Adrenal gland (tissue), 12 donors: ENCODE results near the gene HSPA12A. TPM values are rescaled to one million over a fixed set of nuclear protein-coding genes. Genes with fewer than 3 reads are reported as not detected.

ENCODE experiments used
- DNase-seq, 7 donors: peaks; one replicate each; pipeline ENCODE4 v3.0.0-alpha.2; 2019 to 2020
- H3K27ac ChIP-seq, 5 donors: fragments of 200-600 bp; sonication (generic) in 4 of 5; 1 replicate in 3 of 5; 2 replicates in 2 of 5; pipeline versions ENCODE4 v1.5.1 to v1.8.0; 2016 to 2020; ENCODE audit warnings: mild to moderate bottlenecking in 1 of 5
- H3K27me3 ChIP-seq: fragments of 200-600 bp; 2 replicates; pipeline ENCODE4 v1.8.0; 2021
- H3K36me3 ChIP-seq, 2 donors: fragments of 200-600 bp; replicated peaks in 1 of 2; 1 replicate in 1 of 2; 2 replicates in 1 of 2; pipeline versions ENCODE4 v1.5.1 to v1.8.0; 2018 to 2022
- H3K4me1 ChIP-seq, 2 donors: fragments of 200-600 bp; replicated peaks in 1 of 2; 1 replicate in 1 of 2; 2 replicates in 1 of 2; pipeline versions ENCODE4 v1.5.1 to v1.8.0; 2018 to 2021
- H3K4me3 ChIP-seq, 4 donors: fragments of 200-600 bp; sonication (generic) in 3 of 4; one replicate each; pipeline ENCODE4 v1.5.1; 2016 to 2018
- H3K9me3 ChIP-seq, 3 donors: fragments of 200-600 bp; sonication (generic) in 1 of 3; replicated peaks in 1 of 3; 1 replicate in 2 of 3; 2 replicates in 1 of 3; pipeline versions ENCODE4 v1.5.1 to v1.8.0; 2016 to 2021
- POLR2A ChIP-seq, 2 donors: fragments of 450-650 bp; IDR thresholded peaks; one replicate each; pipeline ENCODE4 v1.6.1; 2017; ENCODE audit warnings: antibody characterized with exemption in 2 of 2, mild to moderate bottlenecking in 2 of 2, moderate library complexity in 1 of 2
- WGBS, 4 donors: extraction: QIAGEN DNeasy Blood & Tissue Kit in 2 of 4; methylation state at CpG; one replicate each; pipeline versions ENCODE4 v1.1.5 to v1.1.7; 2013 to 2017; 5-methylcytosine and 5-hydroxymethylcytosine counted together
- intact Hi-C, 2 donors: fragments of 100-400 bp; cut with DNase I; formaldehyde crosslinking; loops; one replicate each; pipeline versions ENCODE4 v1.14.1 to v1.15.0; 2022 to 2023
- polyA plus RNA-seq, 3 donors: library from polyadenylated mRNA; stranded (reverse); fragments of 200-250 nt in 2 of 3; fragments of 350-450 nt in 1 of 3; fragmentation: Illumina TruSeq in 1 of 3; extraction: RNeasy Lipid Tissue Mini Kit (QIAGEN cat#74804) in 1 of 3; gene quantifications; one replicate each; pipeline ENCODE4 v1.2.3, GENCODE V29; 2013 to 2014
- total RNA-seq, 9 donors: library from RNA; depleted of rRNA in 4 of 9; stranded (reverse); fragments of >200 nt in 4 of 9; fragments of 120-200 nt in 1 of 9; fragmentation: NEBNext Ultra II Directional in 1 of 9; extraction: Animal tissue kit (Norgen Biotek cat#: 25700) in 1 of 9; gene quantifications; one replicate each; pipeline versions ENCODE4 v1.1.0 to v1.2.4, GENCODE V29; 2013 to 2023
- TF ChIP-seq, protein P1 (sequence below), 6 experiments: fragments of 450-650 bp in 4 of 6; fragments of 200-600 bp in 2 of 6; sonication (generic) in 1 of 6; IDR thresholded peaks; 1 replicate in 5 of 6; 2 replicates in 1 of 6; pipeline versions ENCODE4 v1.5.1 to v1.8.0; 2016 to 2021; ENCODE audit warnings: antibody characterized with exemption in 6 of 6, mild to moderate bottlenecking in 2 of 6, moderate library complexity in 1 of 6
- donor health status: healthy with polysubstance abuse.
- donor health status: Bipolar disorder and iron deficiency.
- donor health status: DM: yes; HTN: yes; CAD: no.
- donor health status: DM: no; HTN: no; CAD: no.
- donor health status: DM: no; HTN: no; CAD: no.
- donor health status: DM: yes; HTN: yes; CAD: no.

The HSPA12A gene
- total and polyA plus RNA-seq, 12 donors = 20.1 to 61.3 (median 46.3) TPM

DNA sequence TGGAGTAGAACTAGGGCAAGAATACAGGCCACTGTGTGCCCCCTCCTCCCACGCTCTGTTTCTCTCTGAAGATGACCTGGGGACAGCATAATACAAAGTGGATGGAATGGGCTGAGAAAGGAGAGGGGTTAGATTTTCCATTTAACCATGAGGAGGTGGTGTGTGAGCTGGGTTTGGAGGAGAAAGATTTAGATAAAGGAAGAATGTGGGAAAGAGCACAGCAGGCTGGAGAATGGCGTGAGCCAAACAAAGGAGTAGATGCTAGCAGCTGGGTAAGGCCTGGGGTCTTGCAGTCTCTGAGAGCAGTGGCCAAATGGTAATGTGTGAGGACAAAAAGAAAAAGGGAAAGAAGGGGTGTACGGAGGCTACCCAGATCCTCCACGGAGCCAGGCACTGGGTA is 113.0 kb downstream of the HSPA12A start:
- peaks cover 0 to 5% of the 10 kb centered on the region in 2 donors for H3K4me1 ChIP-seq
- no peak for TF ChIP-seq POLR2A (IDR thresholded peaks at IDR 0.05)
- TF ChIP-seq, protein P1, sequence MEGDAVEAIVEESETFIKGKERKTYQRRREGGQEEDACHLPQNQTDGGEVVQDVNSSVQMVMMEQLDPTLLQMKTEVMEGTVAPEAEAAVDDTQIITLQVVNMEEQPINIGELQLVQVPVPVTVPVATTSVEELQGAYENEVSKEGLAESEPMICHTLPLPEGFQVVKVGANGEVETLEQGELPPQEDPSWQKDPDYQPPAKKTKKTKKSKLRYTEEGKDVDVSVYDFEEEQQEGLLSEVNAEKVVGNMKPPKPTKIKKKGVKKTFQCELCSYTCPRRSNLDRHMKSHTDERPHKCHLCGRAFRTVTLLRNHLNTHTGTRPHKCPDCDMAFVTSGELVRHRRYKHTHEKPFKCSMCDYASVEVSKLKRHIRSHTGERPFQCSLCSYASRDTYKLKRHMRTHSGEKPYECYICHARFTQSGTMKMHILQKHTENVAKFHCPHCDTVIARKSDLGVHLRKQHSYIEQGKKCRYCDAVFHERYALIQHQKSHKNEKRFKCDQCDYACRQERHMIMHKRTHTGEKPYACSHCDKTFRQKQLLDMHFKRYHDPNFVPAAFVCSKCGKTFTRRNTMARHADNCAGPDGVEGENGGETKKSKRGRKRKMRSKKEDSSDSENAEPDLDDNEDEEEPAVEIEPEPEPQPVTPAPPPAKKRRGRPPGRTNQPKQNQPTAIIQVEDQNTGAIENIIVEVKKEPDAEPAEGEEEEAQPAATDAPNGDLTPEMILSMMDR (IDR thresholded peaks at IDR 0.05) = no peak
- H3K4me3 ChIP-seq = no peak overlapping the region
- peaks cover 14% of the 10 kb centered on the region for H3K27me3 ChIP-seq
- no peak for DNase-seq
- intact Hi-C loops = loop anchor here in 1 of 2 donors (10.0 kb wide), 1 partner anchor 55 kb away; no protein-coding TSS in a partner anchor
- H3K9me3 ChIP-seq = no peaks in the 10 kb centered on the region
- 70 to 93% (median 86%) methylated on average over 4 of the region's 4 CpGs for WGBS, 4 donors
- no peaks in the 10 kb centered on the region for H3K36me3 ChIP-seq
- H3K27ac ChIP-seq = no peak overlapping the region

GRCh38 chr10:116627386-116627933 is 114.9 kb downstream of the HSPA12A start:
- intact Hi-C loops = loop anchor here in 1 of 2 donors (10.0 kb wide), 1 partner anchor 57 kb away; no protein-coding TSS in a partner anchor

GRCh38 chr10:116626815-116627214 is 115.6 kb downstream of the HSPA12A start:
- H3K4me3 ChIP-seq = no peak overlapping the region
- intact Hi-C loops = loop anchor here in 1 of 2 donors (10.0 kb wide), 1 partner anchor 58 kb away; no protein-coding TSS in a partner anchor
- peaks cover 0 to 5% of the 10 kb centered on the region in 2 donors for H3K4me1 ChIP-seq
- TF ChIP-seq POLR2A (IDR thresholded peaks at IDR 0.05) = no peak
- TF ChIP-seq, protein P1 (IDR thresholded peaks at IDR 0.05) = no peak
- no peaks in the 10 kb centered on the region for H3K9me3 ChIP-seq
- H3K27me3 ChIP-seq = peaks cover 14% of the 10 kb centered on the region
- no peak overlapping the region for H3K27ac ChIP-seq
- DNase-seq = peak in 1 of 7 donors; percentile 18
- no peaks in the 10 kb centered on the region for H3K36me3 ChIP-seq
- 64 to 75% (median 65%) methylated on average over 8 to 9 of the region's 9 CpGs for WGBS, 4 donors

More at GRCh38 chr10:116627386-116627933, 114.9 kb downstream of the HSPA12A start:
- H3K36me3 ChIP-seq = no peaks in the 10 kb centered on the region
- peak overlapping the region in 1 of 4 donors; percentile 43 for H3K4me3 ChIP-seq
- peak in 6 of 7 donors; percentile 39 to 53 (median 46) for DNase-seq
- 3 to 13% (median 7%) methylated on average over 9 to 49 of the region's 49 CpGs for WGBS, 4 donors
- H3K27me3 ChIP-seq = peaks cover 14% of the 10 kb centered on the region
- no peaks in the 10 kb centered on the region for H3K9me3 ChIP-seq
- H3K4me1 ChIP-seq = peaks cover 0 to 5% of the 10 kb centered on the region in 2 donors
- no peak overlapping the region for H3K27ac ChIP-seq
- no peak for TF ChIP-seq POLR2A (IDR thresholded peaks at IDR 0.05)
- TF ChIP-seq, protein P1 (IDR thresholded peaks at IDR 0.05) = peak in 5 of 6 experiments; percentile 42 to 67 (median 50)

DNA sequence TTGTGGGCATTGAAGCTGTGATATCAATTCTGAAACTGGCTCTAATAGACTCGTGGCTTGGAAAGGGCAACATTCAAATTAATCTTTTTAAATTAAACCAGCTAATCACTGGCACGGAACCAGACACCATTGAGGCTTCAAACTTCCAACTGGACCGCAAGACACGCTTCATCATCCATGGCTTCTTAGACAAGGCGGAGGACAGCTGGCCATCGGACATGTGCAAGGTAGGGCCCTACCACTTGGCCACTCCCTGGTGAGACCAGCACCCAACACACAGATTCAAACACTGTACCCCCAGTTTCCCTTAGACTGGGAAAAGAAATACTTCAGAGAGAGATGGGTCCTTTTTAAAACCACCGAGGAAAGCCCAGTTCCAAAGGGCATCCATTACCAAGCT is 116.5 kb downstream of the HSPA12A start:
- Histone ChIP-seq H3K27me3 (peaks cover 14% of the 10 kb centered on the region), H3K36me3 (no peaks in the 10 kb centered on the region), H3K9me3 (no peaks in the 10 kb centered on the region), H3K4me3 (no peak overlapping the region), H3K4me1 (peaks cover 0 to 5% of the 10 kb centered on the region in 2 donors), H3K27ac (no peak overlapping the region)
- peak in 1 of 7 donors; percentile 20 for DNase-seq
- 83 to 86% (median 85%) methylated on average over 5 to 7 of the region's 7 CpGs for WGBS, 4 donors
- intact Hi-C loops = loop anchor here in 1 of 2 donors (10.0 kb wide), 1 partner anchor 59 kb away; no protein-coding TSS in a partner anchor
- no peak for TF ChIP-seq POLR2A (IDR thresholded peaks at IDR 0.05)
- TF ChIP-seq, protein P1 (IDR thresholded peaks at IDR 0.05) = no peak
